D721Med (cell line): Measurements from ENCODE around the gene NCKAP5.

ENCODE experiments used
- DNase-seq: peaks from one replicate; pipeline ENCODE4 v3.0.0; 2011; ENCODE audit warnings: low spot score; ENCODE audit not compliant: insufficient read length
- FAIRE-seq: peaks from 2 replicates; lab custom pipeline; 2011; peaks lifted over from hg19 to GRCh38; lab: Jason Lieb, UNC
- CTCF ChIP-seq: IDR thresholded peaks from 2 replicates; pipeline ENCODE4 v1.5.1; 2012; ENCODE audit warnings: mild to moderate bottlenecking, control low read depth; ENCODE audit not compliant: insufficient read depth; ENCODE audit errors: missing control alignments

NCKAP5 gene

GRCh38 chr2:133169274-133169912 lies 398.9 kb downstream of the NCKAP5 start:
- DNase-seq (no peak), FAIRE-seq (no peak)
- TF ChIP-seq CTCF = no peak

- no peak for TF ChIP-seq CTCF
- DNase-seq (no peak), FAIRE-seq (no peak)
Measured at GRCh38 chr2:133167990-133168389, 400.3 kb downstream of the NCKAP5 start.

GRCh38 chr2:133167223-133167622 lies 401.0 kb downstream of the NCKAP5 start:
- DNase-seq (no peak), FAIRE-seq (no peak)
- TF ChIP-seq CTCF = no peak

GRCh38 chr2:133166031-133166430 lies 402.2 kb downstream of the NCKAP5 start:
- FAIRE-seq (no peak), DNase-seq (no peak)
- TF ChIP-seq CTCF = no peak

GRCh38 chr2:133163111-133163510 lies 405.2 kb downstream of the NCKAP5 start:
- TF ChIP-seq CTCF = no peak
- FAIRE-seq (no peak), DNase-seq (no peak)

GRCh38 chr2:133158442-133158841 lies 409.8 kb downstream of the NCKAP5 start:
- TF ChIP-seq CTCF = no peak
- FAIRE-seq (no peak), DNase-seq (no peak)

GRCh38 chr2:133158024-133158423 lies 410.2 kb downstream of the NCKAP5 start:
- FAIRE-seq (no peak), DNase-seq (no peak)
- TF ChIP-seq CTCF = no peak
